Amygdala (tissue), 56 donors: ENCODE results near the gene CDNF.
"Not testable (repeated sequence)": the region's sequence is repeated elsewhere in the genome, so short reads cannot be mapped to it uniquely, and the experiment has no call there.

Source experiments
- DNase-seq, 56 donors: peaks; one replicate each; lab custom pipeline; 2025; lab: John Stamatoyannopoulos, UW

Gene CDNF

GRCh38 chr10:14840178-14840577, 2.3 kb upstream of the CDNF start:
- DNase-seq = no peak

- no peak for DNase-seq
These were observed 1.5 kb upstream of the CDNF start for GRCh38 chr10:14839305-14839695.

GRCh38 chr10:14838582-14839304, 906 bp upstream of the CDNF start:
- peak in 17 of 56 donors; percentile 4 to 47 (median 19) for DNase-seq

- peak in 1 of 56 donors; percentile 41 for DNase-seq
These were observed 657 bp downstream of the CDNF start for GRCh38 chr10:14837003-14837756.

GRCh38 chr10:14836208-14836607, 1.6 kb downstream of the CDNF start:
- DNase-seq = no peak

- no peak for DNase-seq
These were observed 4.7 kb downstream of the CDNF start for GRCh38 chr10:14833106-14833505.

GRCh38 chr10:14826076-14826829, 11.6 kb downstream of the CDNF start:
- no peak for DNase-seq

- no peak for DNase-seq
These were observed 13.9 kb downstream of the CDNF start for GRCh38 chr10:14823966-14824365.

- DNase-seq = peak in 15 of 56 donors; percentile 0 to 50 (median 6)
These were observed 14.7 kb downstream of the CDNF start for GRCh38 chr10:14822879-14823755.

- DNase-seq = no peak
These were observed 16.0 kb downstream of the CDNF start for GRCh38 chr10:14821635-14822375.

- no peak for DNase-seq
These were observed 17.1 kb downstream of the CDNF start for GRCh38 chr10:14820775-14821154.

- DNase-seq = peak in 2 of 56 donors; percentile 1
These were observed 17.6 kb downstream of the CDNF start for GRCh38 chr10:14820010-14820774.

- DNase-seq = not testable (repeated sequence)
These were observed 21.1 kb downstream of the CDNF start for GRCh38 chr10:14816717-14817116.

- DNase-seq = no peak
These were observed 22.2 kb downstream of the CDNF start for GRCh38 chr10:14815681-14816080.

- no peak for DNase-seq
These were observed 25.6 kb downstream of the CDNF start for GRCh38 chr10:14812271-14812670.

- DNase-seq = no peak
These were observed 26.6 kb downstream of the CDNF start for GRCh38 chr10:14810969-14811953.

GRCh38 chr10:14806318-14806717, 31.5 kb downstream of the CDNF start:
- DNase-seq = no peak

GRCh38 chr10:14803827-14804226, 34.0 kb downstream of the CDNF start:
- DNase-seq = no peak
